HG02840 (cell line): Measurements from ENCODE around the gene EXD3.
"Not testable (repeated sequence)": the region's sequence is repeated elsewhere in the genome, so short reads cannot be mapped to it uniquely, and the experiment has no call there.

Source experiments
- ATAC-seq: cut with Tn5 transposase; IDR thresholded peaks from one replicate; pipeline ENCODE4 v1.9.1; 2021; ENCODE audit warnings: mild to moderate bottlenecking, moderate library complexity, moderate number of reproducible peaks; ENCODE audit not compliant: unreplicated experiment, low FRiP score

Gene EXD3

DNA sequence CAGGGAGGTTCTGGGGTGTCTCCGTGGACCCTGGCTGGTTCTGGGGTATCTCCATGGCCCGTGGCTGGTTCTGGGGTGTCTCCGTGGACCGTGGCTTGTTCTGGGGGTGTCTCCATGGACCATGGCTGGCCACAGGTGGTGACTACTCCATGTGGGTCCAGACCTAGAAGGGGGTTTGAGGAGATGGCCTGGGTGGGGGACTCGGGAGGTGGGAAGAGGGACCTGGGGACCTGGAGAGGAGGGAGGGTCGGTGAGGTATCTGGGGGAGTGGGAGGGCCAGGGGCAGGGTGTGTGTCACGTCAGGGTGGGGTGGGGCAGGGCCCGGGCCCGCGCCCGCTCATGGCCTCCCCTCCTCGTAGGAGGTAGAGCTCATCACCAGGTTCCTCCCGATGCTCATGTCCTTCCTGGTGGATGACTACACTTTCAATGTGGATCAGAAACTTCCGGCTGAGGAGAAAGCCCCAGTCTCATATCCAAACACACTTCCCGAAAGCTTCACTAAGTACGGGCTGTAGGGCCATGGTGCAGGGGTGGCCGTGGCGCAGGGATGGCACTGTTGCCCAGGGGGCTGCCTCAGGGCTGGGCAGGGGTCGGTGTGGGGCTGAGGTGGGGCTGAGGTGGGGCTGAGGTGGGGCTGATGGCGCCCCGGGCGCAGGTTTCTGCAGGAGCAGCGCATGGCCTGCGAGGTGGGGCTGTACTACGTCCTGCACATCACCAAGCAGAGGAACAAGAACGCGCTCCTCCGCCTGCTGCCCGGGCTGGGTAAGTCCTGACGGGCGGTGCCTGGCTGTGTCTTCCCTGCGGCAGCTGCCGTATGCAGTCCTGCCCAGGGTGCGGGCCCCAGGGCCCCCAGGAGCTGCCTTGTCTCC, 156.1 kb downstream of the EXD3 start:
- no peak for ATAC-seq

DNA sequence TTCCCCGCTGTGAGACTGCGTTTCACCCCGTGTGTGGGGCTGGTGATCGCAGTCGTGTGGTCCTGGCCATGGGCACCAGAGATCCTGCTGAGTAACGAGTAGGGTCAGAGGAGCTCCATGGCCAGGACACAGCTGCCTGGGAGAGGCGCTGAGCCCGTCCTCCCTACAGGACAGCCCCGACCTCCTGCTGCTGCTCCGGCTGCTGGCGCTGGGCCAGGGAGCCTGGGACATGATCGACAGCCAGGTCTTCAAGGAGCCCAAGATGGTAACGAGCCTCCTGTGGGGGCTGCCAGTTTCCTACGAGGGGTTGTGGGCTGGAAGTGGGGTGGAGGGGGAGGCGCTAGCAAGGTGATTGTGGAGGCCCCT, 156.8 kb downstream of the EXD3 start:
- no peak for ATAC-seq

DNA sequence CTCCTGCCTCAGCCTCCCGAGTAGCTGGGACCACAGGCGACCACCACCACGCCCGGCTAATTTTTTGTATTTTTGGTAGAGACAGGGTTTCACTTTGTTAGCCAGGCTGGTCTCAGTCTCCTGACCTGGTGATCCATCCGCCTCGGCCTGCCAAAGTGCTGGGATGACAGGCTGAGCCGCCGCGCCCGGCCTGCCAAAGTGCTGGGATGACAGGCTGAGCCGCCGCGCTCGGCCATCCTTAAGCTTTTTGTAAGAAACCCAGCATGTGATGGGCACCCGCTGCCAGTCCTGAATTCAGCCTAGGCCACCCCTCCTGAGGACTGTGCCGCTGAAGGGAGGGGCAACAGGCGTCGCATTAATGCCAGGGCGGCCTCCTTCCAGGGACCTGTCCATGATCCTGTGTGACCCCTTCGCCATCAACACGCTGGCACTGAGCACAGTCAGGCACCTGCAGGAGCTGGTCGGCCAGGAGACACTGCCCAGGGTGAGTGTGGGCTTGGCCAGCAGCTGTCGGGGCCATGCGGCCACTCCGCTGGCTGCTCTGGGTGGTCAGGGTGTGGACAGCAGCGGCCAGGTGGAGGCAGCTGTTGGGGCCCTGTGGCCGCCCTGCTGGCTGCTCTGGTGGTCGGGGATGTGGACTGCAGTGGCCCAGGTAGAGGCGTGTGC, 157.3 kb downstream of the EXD3 start:
- no peak for ATAC-seq

DNA sequence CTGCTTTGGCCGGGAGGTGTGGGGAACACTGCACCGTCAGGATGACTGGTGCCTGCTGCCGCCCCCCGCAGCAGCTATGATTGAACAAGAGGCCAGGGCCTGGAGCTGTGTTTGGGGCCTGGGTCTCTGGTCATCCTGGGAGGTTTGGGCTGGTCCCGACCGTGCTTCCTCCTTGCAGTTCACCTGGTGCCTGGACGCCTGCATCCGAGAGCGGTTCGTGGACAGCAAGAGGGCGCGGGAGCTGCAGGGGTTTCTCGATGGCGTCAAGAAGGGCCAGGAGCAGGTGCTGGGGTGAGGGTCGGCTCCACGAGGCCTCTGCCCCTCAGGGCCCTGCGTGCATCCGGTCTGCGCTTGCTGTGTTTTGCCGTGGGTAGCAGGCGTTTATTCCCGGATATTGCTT, 158.9 kb downstream of the EXD3 start:
- no peak for ATAC-seq

DNA sequence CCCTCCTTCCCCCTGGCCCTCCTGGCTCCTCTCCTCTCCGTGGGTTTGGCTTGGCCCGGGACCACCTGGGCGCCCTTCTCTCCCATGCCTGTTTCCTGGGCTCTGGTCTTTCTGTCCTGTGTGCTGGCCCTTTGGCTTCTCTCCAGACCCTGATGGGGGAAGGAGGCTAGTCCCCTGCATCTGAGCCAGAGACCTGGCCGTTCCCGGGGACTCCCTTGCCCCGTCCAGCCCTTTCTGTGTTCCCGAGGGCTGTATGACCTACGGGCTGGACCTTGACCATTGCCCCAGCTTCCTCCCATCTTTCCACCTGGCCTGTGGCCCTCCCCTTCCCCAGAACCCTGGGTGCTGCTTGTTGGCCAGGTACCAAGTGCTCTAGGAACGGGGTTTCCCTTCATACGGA, 159.5 kb downstream of the EXD3 start:
- ATAC-seq = no peak

DNA sequence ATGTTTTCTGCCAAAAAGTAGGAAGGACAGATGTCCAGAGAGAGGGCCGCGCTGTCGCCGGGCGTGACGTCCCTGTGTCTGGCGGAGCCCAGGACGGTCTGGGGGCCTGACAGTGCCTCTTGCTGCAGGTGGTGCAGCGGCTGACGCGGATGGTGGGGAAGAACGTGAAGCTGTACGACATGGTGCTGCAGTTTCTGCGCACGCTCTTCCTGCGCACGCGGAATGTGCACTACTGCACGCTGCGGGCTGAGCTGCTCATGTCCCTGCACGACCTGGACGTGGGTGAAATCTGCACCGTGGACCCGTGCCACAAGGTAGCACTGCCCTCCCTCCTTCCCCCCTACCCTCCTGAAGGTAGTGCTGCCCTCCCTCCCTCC, 160.1 kb downstream of the EXD3 start:
- ATAC-seq = no peak

DNA sequence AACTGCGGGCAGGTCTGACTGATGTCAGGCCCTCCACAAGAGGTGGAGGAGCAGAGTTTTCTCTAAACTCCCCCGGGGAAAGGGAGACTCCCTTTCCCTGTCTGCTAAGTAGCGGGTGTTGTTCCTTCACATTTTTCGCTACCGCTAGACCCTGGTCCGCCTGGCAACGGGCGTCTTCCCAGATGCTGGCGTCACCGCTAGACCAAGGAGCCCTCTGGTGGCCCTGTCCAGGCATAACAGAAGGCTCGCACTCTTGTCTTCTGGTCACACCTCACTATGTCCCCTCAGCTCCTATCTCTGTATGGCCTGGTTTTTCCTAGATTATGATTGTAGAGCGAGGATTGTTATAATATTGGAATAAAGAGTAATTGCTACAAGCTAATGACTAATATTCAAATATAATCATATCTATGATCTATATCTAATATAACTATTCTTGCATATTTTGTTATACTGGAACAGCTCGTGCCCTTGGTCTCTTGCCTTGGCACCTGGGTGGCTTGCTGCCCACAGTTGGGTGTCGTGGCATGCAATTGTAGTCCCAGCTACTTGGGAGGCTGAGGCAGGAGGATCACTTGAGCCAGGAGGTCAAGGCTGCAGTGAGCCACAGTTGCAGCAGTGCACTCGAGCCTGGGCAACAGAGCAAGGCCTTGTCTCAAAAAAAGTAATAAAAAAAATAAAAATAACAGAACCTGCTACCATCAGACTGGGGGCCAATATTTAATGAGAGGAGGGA, 160.6 kb downstream of the EXD3 start:
- ATAC-seq = not testable (repeated sequence)
